Calu3 (cell line): ENCODE results near the gene HDX. TPM values are rescaled to one million over a fixed set of nuclear protein-coding genes. Genes with fewer than 3 reads are reported as not detected.

ENCODE experiments used
- BruUV-seq: library from RNA; stranded (reverse); fragments of 400-500 nt; replicated peaks from 2 replicates; lab custom pipeline; 2021; lab: Mats Ljungman, UMichigan
- CTCF ChIA-PET: fragments of 300-600 bp; sonication (Branson Sonifier 250); formaldehyde crosslinking; loops from one replicate; lab custom pipeline; 2022; ENCODE audit warnings: antibody characterized with exemption; lab: Charles Lee
- DNase-seq: peaks from one replicate; pipeline ENCODE4 v3.0.0; 2022
- H3K27ac Mint-ChIP-seq: one replicate; pipeline ENCODE4 v1.8.0; 2022; ENCODE audit warnings: mixed read lengths; ENCODE audit not compliant: unreplicated experiment
- H3K27me3 Mint-ChIP-seq: one replicate; pipeline ENCODE4 v1.8.0; 2022; ENCODE audit warnings: mixed read lengths; ENCODE audit not compliant: unreplicated experiment
- H3K36me3 Mint-ChIP-seq: one replicate; pipeline ENCODE4 v1.8.0; 2022; ENCODE audit warnings: mild to moderate bottlenecking, moderate library complexity, mixed read lengths; ENCODE audit not compliant: insufficient read depth, unreplicated experiment
- H3K4me1 Mint-ChIP-seq: one replicate; pipeline ENCODE4 v1.8.0; 2022; ENCODE audit warnings: mild to moderate bottlenecking, low read depth, mixed read lengths; ENCODE audit not compliant: unreplicated experiment
- H3K4me3 Mint-ChIP-seq: one replicate; pipeline ENCODE4 v1.8.0; 2022; ENCODE audit warnings: mild to moderate bottlenecking, low read depth, moderate library complexity, mixed read lengths; ENCODE audit not compliant: unreplicated experiment
- H3K9me3 Mint-ChIP-seq: one replicate; pipeline ENCODE4 v1.8.0; 2022; ENCODE audit warnings: low read depth, mixed read lengths; ENCODE audit not compliant: unreplicated experiment
- CTCF ChIP-seq: fragments of 200-600 bp; IDR thresholded peaks from one replicate; pipeline ENCODE4 v1.8.0; 2022; ENCODE audit warnings: antibody characterized with exemption; ENCODE audit not compliant: unreplicated experiment
- intact Hi-C: fragments of 100-400 bp; cut with micrococcal nuclease; formaldehyde crosslinking; loops from one replicate; pipeline ENCODE4 v1.10.0; 2022; ENCODE audit not compliant: unreplicated experiment
- total RNA-seq: library from RNA; stranded (reverse); gene quantifications from 2 replicates; pipeline ENCODE4 v1.2.3, GENCODE V29; 2022

Gene HDX
- total RNA-seq, 1 experiment from 2014 or later: 8.3 TPM

GRCh38 chrX:84339507-84340364, 162.5 kb downstream of the HDX start:
- H3K4me3 Mint-ChIP-seq: no peak overlapping the region
- DNase-seq: no peak
- no peaks in the 10 kb centered on the region for H3K27me3 Mint-ChIP-seq
- H3K4me1 Mint-ChIP-seq: no peaks in the 10 kb centered on the region
- CTCF ChIA-PET: no interaction called here
- H3K27ac Mint-ChIP-seq: no peak overlapping the region
- H3K36me3 Mint-ChIP-seq: no peaks in the 10 kb centered on the region
- BruUV-seq: no TSS peak
- TF ChIP-seq CTCF: no peak
- H3K9me3 Mint-ChIP-seq: no peaks in the 10 kb centered on the region
- intact Hi-C loops: loop anchor here (5.0 to 10.0 kb wide), 3 partner anchors 135 to 713 kb away; no protein-coding TSS in a partner anchor

DNA sequence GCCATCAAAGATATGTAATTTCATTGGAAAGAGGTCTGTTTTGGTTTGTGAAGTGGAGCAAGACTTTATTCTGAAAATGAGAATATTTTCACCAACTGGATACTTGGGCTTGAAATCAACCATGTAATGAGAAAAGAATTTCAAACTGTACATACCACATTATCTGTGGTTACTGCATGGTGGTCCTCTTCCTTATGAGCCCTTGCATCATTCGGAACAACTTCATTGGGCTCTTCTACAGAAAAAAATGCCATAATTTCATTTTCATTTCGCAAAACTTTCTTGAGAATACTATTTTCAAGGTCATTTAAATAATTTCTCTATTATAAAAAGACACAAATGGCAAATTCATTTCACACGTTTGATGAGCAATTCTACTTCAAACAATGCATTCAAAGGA, 165.6 kb downstream of the HDX start:
- CTCF ChIA-PET: no interaction called here
- no peak for TF ChIP-seq CTCF
- Mint-ChIP-seq H3K9me3 (no peaks in the 10 kb centered on the region), H3K27me3 (no peaks in the 10 kb centered on the region), H3K4me1 (no peaks in the 10 kb centered on the region), H3K36me3 (no peaks in the 10 kb centered on the region), H3K4me3 (no peak overlapping the region), H3K27ac (no peak overlapping the region)
- intact Hi-C loops: loop anchor here (5.0 to 10.0 kb wide), 3 partner anchors 132 to 716 kb away; no protein-coding TSS in a partner anchor
- no peak for DNase-seq
- no TSS peak for BruUV-seq

DNA sequence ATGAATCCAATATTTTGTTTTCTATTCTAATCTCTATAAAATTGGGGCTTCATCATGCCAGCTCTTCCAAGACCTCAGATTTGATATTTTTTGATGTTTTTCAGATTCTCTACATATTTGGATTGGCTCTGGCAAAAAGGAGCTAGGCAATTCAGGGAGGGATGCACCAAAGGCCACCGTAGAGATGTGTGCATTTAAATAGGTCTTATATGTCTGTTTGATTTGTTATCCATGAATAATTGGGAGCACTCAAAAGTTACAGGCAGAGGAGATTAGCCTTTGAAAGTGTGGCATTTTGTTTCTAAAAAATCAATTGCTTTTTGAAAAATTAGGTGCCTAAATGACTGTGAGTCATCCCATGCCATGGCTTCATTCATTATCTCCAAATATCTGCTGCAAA, 167.1 kb downstream of the HDX start:
- Mint-ChIP-seq H3K27ac (no peak overlapping the region), H3K36me3 (no peaks in the 10 kb centered on the region), H3K9me3 (no peaks in the 10 kb centered on the region), H3K27me3 (no peaks in the 10 kb centered on the region), H3K4me1 (no peaks in the 10 kb centered on the region), H3K4me3 (no peak overlapping the region)
- TF ChIP-seq CTCF: no peak
- DNase-seq: no peak
- no TSS peak for BruUV-seq
- CTCF ChIA-PET: no interaction called here
- intact Hi-C loops: loop anchor here (5.0 to 10.0 kb wide), 3 partner anchors 130 to 717 kb away; no protein-coding TSS in a partner anchor

DNA sequence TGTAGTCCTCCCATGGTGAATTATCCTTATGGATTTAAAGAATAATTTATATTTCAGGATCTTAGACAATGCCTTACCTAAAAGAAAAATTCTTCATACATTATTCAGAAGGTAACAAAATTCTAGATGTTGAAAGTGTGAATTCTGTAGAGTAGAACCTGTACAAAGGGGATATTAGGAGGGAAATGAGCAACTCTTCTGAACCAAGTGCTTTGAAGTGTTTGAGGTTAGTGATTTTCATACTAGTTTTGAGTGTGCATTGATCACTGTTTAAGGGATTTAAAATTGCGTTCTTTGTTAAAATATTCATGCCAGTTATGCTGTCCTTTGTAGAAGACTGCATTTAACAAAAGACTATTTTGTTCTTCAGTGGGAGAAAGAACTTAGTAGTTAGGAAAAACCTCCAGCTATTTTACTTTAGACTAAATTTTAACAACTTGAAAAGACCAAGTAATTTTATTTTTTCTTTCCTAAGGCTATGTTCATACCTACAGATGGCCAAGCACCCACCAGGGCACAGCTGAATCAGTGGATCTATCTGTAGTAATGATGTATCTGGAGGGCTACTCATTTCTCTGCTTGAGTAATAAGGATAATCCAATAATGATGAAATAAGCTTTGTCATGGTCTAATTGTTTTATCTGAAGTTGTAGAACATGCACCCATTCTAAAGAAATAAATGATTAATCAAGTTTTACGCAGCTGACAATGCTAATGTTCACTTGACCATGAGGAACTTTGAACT, 180.0 kb downstream of the HDX start:
- no peak overlapping the region for H3K4me3 Mint-ChIP-seq
- CTCF ChIA-PET: no interaction called here
- no TSS peak for BruUV-seq
- no peaks in the 10 kb centered on the region for H3K27me3 Mint-ChIP-seq
- no peaks in the 10 kb centered on the region for H3K9me3 Mint-ChIP-seq
- no peaks in the 10 kb centered on the region for H3K4me1 Mint-ChIP-seq
- no peaks in the 10 kb centered on the region for H3K36me3 Mint-ChIP-seq
- no peak for DNase-seq
- no peak for TF ChIP-seq CTCF
- intact Hi-C loops: loop anchor here (10.0 kb wide), 1 partner anchor 277 kb away; no protein-coding TSS in a partner anchor
- no peak overlapping the region for H3K27ac Mint-ChIP-seq
